ENCODE results near the gene CACNA2D2. TPM values are rescaled to one million over a fixed set of nuclear protein-coding genes. Genes with fewer than 3 reads are reported as not detected.

Gene CACNA2D2
- polyA plus RNA-seq, 1 of the 3 experiments (the other 2 are of a cell fraction) = 1.1 TPM

DNA sequence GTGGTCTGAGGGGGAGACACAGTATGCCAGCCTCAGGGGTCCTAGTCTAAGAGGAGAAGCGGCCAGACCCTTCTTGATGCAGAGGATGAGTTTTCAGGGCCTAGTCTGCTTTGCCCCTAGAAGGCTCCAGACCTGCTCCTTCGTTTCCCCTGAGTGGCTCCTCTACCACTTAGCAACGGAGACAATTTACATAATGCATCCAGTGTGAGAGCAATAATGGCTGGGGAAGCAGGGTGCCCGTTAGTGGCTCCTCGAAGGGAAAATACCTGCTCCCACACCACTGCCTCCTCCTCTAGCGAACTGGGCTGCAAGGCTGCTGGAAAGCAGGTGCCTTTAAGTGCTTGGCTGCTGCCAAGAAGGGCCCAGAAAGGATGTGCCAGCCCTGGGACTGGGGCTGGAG, 38.9 kb downstream of the CACNA2D2 start:
- H3F3A ChIP-seq (replicated peaks; ENCODE audit: insufficient read depth) = no peaks in the 10 kb centered on the region
- H3K79me2 ChIP-seq (ENCODE audit: insufficient read depth) = no peaks in the 10 kb centered on the region
- peaks cover 0 to 2% of the 10 kb centered on the region in 2 experiments; a peak in 1 of 4 replicates for H3K4me1 ChIP-seq (ENCODE audit: control insufficient read depth in 1 of 2, insufficient read depth in 2 of 2, low read depth in 1 of 2, low read length in 1 of 2)
- TF ChIP-seq SMC3 (IDR thresholded peaks at IDR 0.05; ENCODE audit: low read depth, low read length) (no peak), ELF1 (IDR thresholded peaks at IDR 0.05) (no peak), POLR2AphosphoS5 (IDR thresholded peaks at IDR 0.05; ENCODE audit: low read depth, low read length) (no peak), GATA2 (CRISPR knock-in tag; IDR thresholded peaks at IDR 0.05) (no peak), RAD21 (IDR thresholded peaks at IDR 0.05; ENCODE audit: low read length) (no peak), EP300 (IDR thresholded peaks at IDR 0.05; ENCODE audit: borderline replicate concordance in 1 of 2, low read depth in 1 of 2, low read length in 1 of 2) (no peak), JUND (IDR thresholded peaks at IDR 0.05) (no peak)
- TF ChIP-seq, protein P1, sequence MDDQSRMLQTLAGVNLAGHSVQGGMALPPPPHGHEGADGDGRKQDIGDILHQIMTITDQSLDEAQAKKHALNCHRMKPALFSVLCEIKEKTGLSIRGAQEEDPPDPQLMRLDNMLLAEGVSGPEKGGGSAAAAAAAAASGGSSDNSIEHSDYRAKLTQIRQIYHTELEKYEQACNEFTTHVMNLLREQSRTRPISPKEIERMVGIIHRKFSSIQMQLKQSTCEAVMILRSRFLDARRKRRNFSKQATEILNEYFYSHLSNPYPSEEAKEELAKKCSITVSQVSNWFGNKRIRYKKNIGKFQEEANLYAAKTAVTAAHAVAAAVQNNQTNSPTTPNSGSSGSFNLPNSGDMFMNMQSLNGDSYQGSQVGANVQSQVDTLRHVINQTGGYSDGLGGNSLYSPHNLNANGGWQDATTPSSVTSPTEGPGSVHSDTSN (IDR thresholded peaks at IDR 0.05) = no peak
- TF ChIP-seq, protein P2, sequence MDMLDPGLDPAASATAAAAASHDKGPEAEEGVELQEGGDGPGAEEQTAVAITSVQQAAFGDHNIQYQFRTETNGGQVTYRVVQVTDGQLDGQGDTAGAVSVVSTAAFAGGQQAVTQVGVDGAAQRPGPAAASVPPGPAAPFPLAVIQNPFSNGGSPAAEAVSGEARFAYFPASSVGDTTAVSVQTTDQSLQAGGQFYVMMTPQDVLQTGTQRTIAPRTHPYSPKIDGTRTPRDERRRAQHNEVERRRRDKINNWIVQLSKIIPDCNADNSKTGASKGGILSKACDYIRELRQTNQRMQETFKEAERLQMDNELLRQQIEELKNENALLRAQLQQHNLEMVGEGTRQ (IDR thresholded peaks at IDR 0.05; ENCODE audit: borderline replicate concordance, low read depth, low read length) = no peak
- POLR2A ChIA-PET = no interaction called here
- CTCF ChIA-PET = interaction anchor here (1.2 to 1.5 kb wide), 2 partner anchors 7 to 17 kb away, joined by 3 read pairs; no protein-coding TSS in a partner anchor
- no peak overlapping the region for H3K27ac ChIP-seq (ENCODE audit: low read depth in 2 of 2, low read length in 1 of 2)
- H2AFZ ChIP-seq (ENCODE audit: low read depth) = no peak overlapping the region
- H3K9me3 ChIP-seq = no peaks in the 10 kb centered on the region
- H3K27me3 ChIP-seq (ENCODE audit: insufficient read depth) = peaks cover 11% of the 10 kb centered on the region; the same call in 1 of the 2 replicates
- 34% methylated on average over 3 of the region's 6 CpGs for WGBS (ENCODE audit: low lambda C conversion rate)
- DNase-seq = no peak
- no peaks in the 10 kb centered on the region for H3K36me3 ChIP-seq (replicated peaks in 1 of 2; ENCODE audit: control insufficient read depth in 1 of 2, insufficient read depth in 2 of 2, low read length in 1 of 2)
- H4K20me1 ChIP-seq (ENCODE audit: insufficient read depth) = no peaks in the 10 kb centered on the region
- no peak overlapping the region for H3K4me2 ChIP-seq
- H3K9ac ChIP-seq = no peak overlapping the region
- no peak overlapping the region for H3K4me3 ChIP-seq (ENCODE audit: low read depth in 2 of 2, low read length in 1 of 2)
- no peaks in the 10 kb centered on the region for H3K9me2 ChIP-seq

DNA sequence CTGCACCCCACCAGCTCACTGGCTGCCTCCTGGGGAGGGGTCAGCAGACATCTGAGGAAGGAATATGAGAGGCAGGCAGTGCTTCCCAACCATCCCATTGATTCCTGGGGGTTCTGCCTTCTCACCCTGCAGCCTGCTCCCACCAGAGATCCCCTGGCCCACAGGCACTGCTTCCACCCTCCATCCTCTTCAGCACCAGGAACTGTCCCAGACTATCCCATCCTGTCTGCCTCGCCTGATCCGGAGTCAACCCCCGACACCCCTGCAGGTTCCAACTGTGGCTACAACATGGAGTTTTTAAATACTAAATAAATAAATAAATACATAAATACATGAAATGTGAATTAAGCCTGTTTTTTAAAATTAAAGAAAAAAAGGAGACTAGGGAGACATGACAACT, 43.6 kb downstream of the CACNA2D2 start:
- no peaks in the 10 kb centered on the region for H3K9me3 ChIP-seq
- POLR2A ChIA-PET = no interaction called here
- H4K20me1 ChIP-seq (ENCODE audit: insufficient read depth) = no peaks in the 10 kb centered on the region
- H3K9me2 ChIP-seq = no peaks in the 10 kb centered on the region
- TF ChIP-seq, protein P3, sequence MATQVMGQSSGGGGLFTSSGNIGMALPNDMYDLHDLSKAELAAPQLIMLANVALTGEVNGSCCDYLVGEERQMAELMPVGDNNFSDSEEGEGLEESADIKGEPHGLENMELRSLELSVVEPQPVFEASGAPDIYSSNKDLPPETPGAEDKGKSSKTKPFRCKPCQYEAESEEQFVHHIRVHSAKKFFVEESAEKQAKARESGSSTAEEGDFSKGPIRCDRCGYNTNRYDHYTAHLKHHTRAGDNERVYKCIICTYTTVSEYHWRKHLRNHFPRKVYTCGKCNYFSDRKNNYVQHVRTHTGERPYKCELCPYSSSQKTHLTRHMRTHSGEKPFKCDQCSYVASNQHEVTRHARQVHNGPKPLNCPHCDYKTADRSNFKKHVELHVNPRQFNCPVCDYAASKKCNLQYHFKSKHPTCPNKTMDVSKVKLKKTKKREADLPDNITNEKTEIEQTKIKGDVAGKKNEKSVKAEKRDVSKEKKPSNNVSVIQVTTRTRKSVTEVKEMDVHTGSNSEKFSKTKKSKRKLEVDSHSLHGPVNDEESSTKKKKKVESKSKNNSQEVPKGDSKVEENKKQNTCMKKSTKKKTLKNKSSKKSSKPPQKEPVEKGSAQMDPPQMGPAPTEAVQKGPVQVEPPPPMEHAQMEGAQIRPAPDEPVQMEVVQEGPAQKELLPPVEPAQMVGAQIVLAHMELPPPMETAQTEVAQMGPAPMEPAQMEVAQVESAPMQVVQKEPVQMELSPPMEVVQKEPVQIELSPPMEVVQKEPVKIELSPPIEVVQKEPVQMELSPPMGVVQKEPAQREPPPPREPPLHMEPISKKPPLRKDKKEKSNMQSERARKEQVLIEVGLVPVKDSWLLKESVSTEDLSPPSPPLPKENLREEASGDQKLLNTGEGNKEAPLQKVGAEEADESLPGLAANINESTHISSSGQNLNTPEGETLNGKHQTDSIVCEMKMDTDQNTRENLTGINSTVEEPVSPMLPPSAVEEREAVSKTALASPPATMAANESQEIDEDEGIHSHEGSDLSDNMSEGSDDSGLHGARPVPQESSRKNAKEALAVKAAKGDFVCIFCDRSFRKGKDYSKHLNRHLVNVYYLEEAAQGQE (IDR thresholded peaks at IDR 0.05; ENCODE audit: low read depth, low read length) = peak; percentile 73; the same call in 1 of the 2 replicates
- TF ChIP-seq FOSL2 (IDR thresholded peaks at IDR 0.05; ENCODE audit: borderline replicate concordance, low read depth) = no peak
- CTCF ChIA-PET = no interaction called here
- no peaks in the 10 kb centered on the region for H3K36me3 ChIP-seq (replicated peaks in 1 of 2; ENCODE audit: control insufficient read depth in 1 of 2, insufficient read depth in 2 of 2, low read length in 1 of 2)
- no peaks in the 10 kb centered on the region for H3K79me2 ChIP-seq (ENCODE audit: insufficient read depth)
- H3F3A ChIP-seq (replicated peaks; ENCODE audit: insufficient read depth) = no peaks in the 10 kb centered on the region
- no peak overlapping the region for H3K4me2 ChIP-seq
- peaks cover 21% of the 10 kb centered on the region; the same call in 1 of the 2 replicates for H3K27me3 ChIP-seq (ENCODE audit: insufficient read depth)
- 88% methylated on average over 3 of the region's 3 CpGs for WGBS (ENCODE audit: low lambda C conversion rate)
- H3K9ac ChIP-seq = no peak overlapping the region
- DNase-seq = no peak
- H3K27ac ChIP-seq (ENCODE audit: low read depth in 2 of 2, low read length in 1 of 2) = no peak overlapping the region
- H3K4me1 ChIP-seq (ENCODE audit: control insufficient read depth in 1 of 2, insufficient read depth in 2 of 2, low read depth in 1 of 2, low read length in 1 of 2) = peaks cover 0 to 19% of the 10 kb centered on the region in 2 experiments; a peak in 1 of 4 replicates
- H2AFZ ChIP-seq (ENCODE audit: low read depth) = no peak overlapping the region
- H3K4me3 ChIP-seq (ENCODE audit: low read depth in 2 of 2, low read length in 1 of 2) = no peak overlapping the region

Measured in SK-N-SH (cell line).